Skeletal muscle satellite cell (primary cell): ENCODE results near the gene NRP1.
A peak's percentile ranks its signal among the peaks of the same experiment; 100 is the strongest.

Experiments
- H3K27me3 ChIP-seq: 2 replicates; pipeline ENCODE4 v1.7.0; 2013; ENCODE audit warnings: low read length; ENCODE audit not compliant: control insufficient read depth, insufficient read depth
- H3K36me3 ChIP-seq: 2 replicates; pipeline ENCODE4 v1.7.0; 2013; ENCODE audit warnings: mild to moderate bottlenecking, control low read depth, low read length; ENCODE audit not compliant: insufficient read depth
- H3K4me1 ChIP-seq: 2 replicates; pipeline ENCODE4 v1.7.0; 2013; ENCODE audit warnings: low read length; ENCODE audit not compliant: control insufficient read depth, insufficient read depth
- H3K4me2 ChIP-seq: 2 replicates; pipeline ENCODE4 v1.7.0; 2013; ENCODE audit warnings: mild to moderate bottlenecking, low read length
- H3K4me3 ChIP-seq: 2 replicates; pipeline ENCODE4 v1.7.0; 2013; ENCODE audit warnings: low read length
- H3K9ac ChIP-seq: 2 replicates; pipeline ENCODE4 v1.7.0; 2013; ENCODE audit warnings: mild to moderate bottlenecking, low read depth, low read length, moderate library complexity
- H3K9me3 ChIP-seq: replicated peaks from 2 replicates; pipeline ENCODE4 v1.7.0; 2013; ENCODE audit warnings: mild to moderate bottlenecking, control low read depth, low read length

The NRP1 gene

GRCh38 chr10:33164060-33164709, 170.3 kb downstream of the NRP1 start:
- no peaks in the 10 kb centered on the region for H3K27me3 ChIP-seq
- H3K4me2 ChIP-seq: peak overlapping the region; percentile 61
- no peaks in the 10 kb centered on the region for H3K9me3 ChIP-seq
- H3K4me1 ChIP-seq: peaks cover 13% of the 10 kb centered on the region
- H3K9ac ChIP-seq: no peak overlapping the region
- peak overlapping the region; percentile 17 for H3K4me3 ChIP-seq
- no peaks in the 10 kb centered on the region for H3K36me3 ChIP-seq

GRCh38 chr10:33162248-33162575, 172.3 kb downstream of the NRP1 start:
- Histone ChIP-seq H3K27me3 (no peaks in the 10 kb centered on the region), H3K4me1 (peaks cover 17% of the 10 kb centered on the region), H3K36me3 (no peaks in the 10 kb centered on the region), H3K9me3 (no peaks in the 10 kb centered on the region), H3K4me3 (no peak overlapping the region), H3K4me2 (no peak overlapping the region), H3K9ac (no peak overlapping the region)

- H3K36me3 ChIP-seq: no peaks in the 10 kb centered on the region
- H3K4me2 ChIP-seq: no peak overlapping the region
- H3K4me1 ChIP-seq: peaks cover 23% of the 10 kb centered on the region
- H3K27me3 ChIP-seq: no peaks in the 10 kb centered on the region
- no peak overlapping the region for H3K9ac ChIP-seq
- H3K9me3 ChIP-seq: no peaks in the 10 kb centered on the region
- H3K4me3 ChIP-seq: no peak overlapping the region
Measured at GRCh38 chr10:33161550-33162247, 172.8 kb downstream of the NRP1 start.

DNA sequence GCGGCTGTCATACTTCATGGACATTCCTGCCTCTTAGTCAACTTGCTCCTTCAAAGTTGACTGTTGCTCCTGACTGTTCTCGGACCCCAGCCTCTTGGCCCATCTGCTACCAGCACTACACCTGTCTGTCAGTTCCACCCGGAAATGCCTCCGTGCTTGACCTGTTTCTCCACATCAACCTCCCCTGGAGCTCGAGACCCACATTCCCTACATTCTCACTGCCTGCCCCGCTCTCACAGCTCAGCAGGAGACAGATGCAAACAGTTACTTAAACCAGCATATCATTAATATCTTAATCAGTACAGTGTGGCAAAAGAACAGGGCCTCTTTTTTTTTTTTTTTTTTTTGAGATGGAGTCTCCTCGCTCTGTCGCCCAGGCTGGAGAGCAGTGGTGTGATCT, 174.3 kb downstream of the NRP1 start:
- Histone ChIP-seq H3K4me3 (no peak overlapping the region), H3K4me1 (peaks cover 38% of the 10 kb centered on the region), H3K4me2 (no peak overlapping the region), H3K9ac (no peak overlapping the region), H3K27me3 (no peaks in the 10 kb centered on the region), H3K36me3 (no peaks in the 10 kb centered on the region), H3K9me3 (no peaks in the 10 kb centered on the region)

GRCh38 chr10:33157103-33157502, 177.4 kb downstream of the NRP1 start:
- H3K4me1 ChIP-seq: peaks cover 26% of the 10 kb centered on the region
- no peaks in the 10 kb centered on the region for H3K27me3 ChIP-seq
- no peaks in the 10 kb centered on the region for H3K36me3 ChIP-seq
- no peaks in the 10 kb centered on the region for H3K9me3 ChIP-seq
- no peak overlapping the region for H3K4me3 ChIP-seq
- H3K4me2 ChIP-seq: peak overlapping the region; percentile 16
- H3K9ac ChIP-seq: no peak overlapping the region

GRCh38 chr10:33155720-33156638, 178.5 kb downstream of the NRP1 start:
- Histone ChIP-seq H3K27me3 (no peaks in the 10 kb centered on the region), H3K4me3 (no peak overlapping the region), H3K4me1 (peaks cover 26% of the 10 kb centered on the region), H3K36me3 (no peaks in the 10 kb centered on the region), H3K4me2 (peak overlapping the region; percentile 15), H3K9ac (no peak overlapping the region), H3K9me3 (no peaks in the 10 kb centered on the region)

DNA sequence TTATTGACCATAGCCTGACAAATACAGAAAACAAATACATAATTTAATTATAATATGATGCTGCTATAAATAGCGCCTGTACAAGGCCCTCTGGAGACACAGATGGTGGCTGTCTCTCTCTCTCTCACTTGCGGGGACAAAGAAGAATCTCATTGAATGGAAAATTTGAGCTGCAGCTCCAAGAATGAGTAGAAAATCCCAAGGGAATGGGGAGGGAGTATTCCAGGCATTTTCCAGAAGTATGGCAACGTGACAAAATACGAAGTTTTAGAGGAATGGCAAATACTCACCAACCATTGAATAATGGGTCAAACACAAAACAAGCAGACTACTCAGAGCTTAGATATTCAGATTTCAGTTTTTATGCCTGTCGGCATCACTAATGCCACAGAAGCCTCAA, 179.9 kb downstream of the NRP1 start:
- H3K4me1 ChIP-seq: peaks cover 26% of the 10 kb centered on the region
- no peak overlapping the region for H3K9ac ChIP-seq
- H3K4me3 ChIP-seq: no peak overlapping the region
- H3K27me3 ChIP-seq: no peaks in the 10 kb centered on the region
- H3K9me3 ChIP-seq: no peaks in the 10 kb centered on the region
- H3K36me3 ChIP-seq: no peaks in the 10 kb centered on the region
- no peak overlapping the region for H3K4me2 ChIP-seq

GRCh38 chr10:33153968-33154327, 180.5 kb downstream of the NRP1 start:
- Histone ChIP-seq H3K27me3 (no peaks in the 10 kb centered on the region), H3K9ac (no peak overlapping the region), H3K36me3 (no peaks in the 10 kb centered on the region), H3K4me3 (no peak overlapping the region), H3K9me3 (no peaks in the 10 kb centered on the region), H3K4me2 (no peak overlapping the region), H3K4me1 (peaks cover 26% of the 10 kb centered on the region)

DNA sequence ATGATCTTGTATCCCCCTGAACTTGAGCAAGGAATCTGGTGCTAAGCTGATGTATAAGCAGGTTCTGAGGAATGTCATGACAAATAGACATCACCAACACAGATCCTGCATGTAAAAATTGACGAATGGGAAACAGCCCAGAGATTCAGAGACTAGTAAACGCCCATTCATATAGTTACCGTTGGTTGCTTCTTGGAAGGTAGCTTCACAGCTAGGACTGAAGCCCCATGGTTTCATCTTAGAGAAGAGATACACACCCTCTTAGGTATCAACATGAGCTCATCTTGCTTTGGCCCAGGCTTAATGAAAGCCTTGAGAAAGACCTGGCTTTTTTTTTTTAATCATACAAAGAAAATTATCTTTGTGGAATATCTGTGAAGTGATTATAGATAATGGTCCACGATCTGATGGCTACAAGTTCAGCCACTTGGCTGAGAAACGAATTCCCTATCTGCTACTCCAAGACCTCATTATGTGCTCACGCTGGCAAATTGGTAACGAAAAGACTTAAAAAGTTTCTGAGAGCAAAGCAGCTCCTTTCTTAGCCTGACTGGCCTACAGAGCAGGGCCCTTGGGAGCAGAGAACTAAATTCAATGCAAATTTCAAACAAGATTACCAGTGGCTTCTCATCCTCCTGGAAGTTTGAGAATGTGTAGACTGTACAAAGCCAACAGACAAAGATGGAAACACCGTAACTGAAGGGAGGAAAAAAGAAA, 181.1 kb downstream of the NRP1 start:
- H3K27me3 ChIP-seq: no peaks in the 10 kb centered on the region
- H3K4me1 ChIP-seq: peaks cover 26% of the 10 kb centered on the region
- no peak overlapping the region for H3K9ac ChIP-seq
- no peaks in the 10 kb centered on the region for H3K9me3 ChIP-seq
- no peaks in the 10 kb centered on the region for H3K36me3 ChIP-seq
- no peak overlapping the region for H3K4me2 ChIP-seq
- no peak overlapping the region for H3K4me3 ChIP-seq

GRCh38 chr10:33152750-33153149, 181.7 kb downstream of the NRP1 start:
- Histone ChIP-seq H3K9me3 (no peaks in the 10 kb centered on the region), H3K4me3 (no peak overlapping the region), H3K9ac (no peak overlapping the region), H3K4me1 (peaks cover 26% of the 10 kb centered on the region), H3K27me3 (no peaks in the 10 kb centered on the region), H3K4me2 (no peak overlapping the region), H3K36me3 (no peaks in the 10 kb centered on the region)

DNA sequence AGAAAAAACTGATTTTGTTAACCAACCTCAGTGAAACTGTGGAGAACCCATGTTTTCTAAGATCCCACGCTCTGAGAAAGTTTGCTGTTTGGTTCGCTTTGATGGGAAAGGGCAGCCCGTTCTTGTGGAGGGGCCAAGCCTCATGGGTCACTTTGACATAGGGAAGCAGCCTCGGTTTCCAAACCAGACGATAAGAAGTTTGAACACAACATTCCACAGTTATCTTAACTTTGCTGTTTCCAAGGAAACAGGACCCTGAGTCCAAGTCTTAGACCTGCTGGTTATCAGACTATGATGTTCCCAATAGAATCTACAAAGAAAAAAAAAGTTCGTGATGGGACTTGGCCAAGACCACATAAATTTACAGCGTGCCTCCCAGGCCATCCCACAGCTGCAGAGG, 182.3 kb downstream of the NRP1 start:
- H3K9me3 ChIP-seq: no peaks in the 10 kb centered on the region
- H3K9ac ChIP-seq: no peak overlapping the region
- H3K36me3 ChIP-seq: no peaks in the 10 kb centered on the region
- peaks cover 21% of the 10 kb centered on the region for H3K4me1 ChIP-seq
- no peak overlapping the region for H3K4me2 ChIP-seq
- H3K27me3 ChIP-seq: no peaks in the 10 kb centered on the region
- H3K4me3 ChIP-seq: no peak overlapping the region
